Keratinocyte (primary cell): ENCODE data around the gene TRIM69.

Experiments used
- CTCF ChIP-seq, 3 experiments: IDR thresholded peaks in 1 of 3; conservative IDR thresholded peaks in 1 of 3; optimal IDR thresholded peaks in 1 of 3; 2 replicates in 2 of 3; 3 replicates in 1 of 3; pipeline versions ENCODE3 to v1.5.1; 2011; ENCODE audit warnings: low read length in 3 of 3, mild to moderate bottlenecking in 3 of 3, moderate library complexity in 2 of 3, control low read depth in 1 of 3, inconsistent platforms in 1 of 3; ENCODE audit not compliant: insufficient read depth in 2 of 3; ENCODE audit errors: extremely low read depth in 1 of 3
- EZH2 ChIP-seq: IDR thresholded peaks from one replicate; pipeline ENCODE4 v1.6.1; 2012; ENCODE audit warnings: inconsistent platforms, mild to moderate bottlenecking, low read length, moderate library complexity

GRCh38 chr15:44736181-44736765, at the start of gene TRIM69:
- TF ChIP-seq CTCF (optimal IDR thresholded peaks at IDR 0.05 in 1 of 3, IDR thresholded peaks at IDR 0.05 in 1 of 3, conservative IDR thresholded peaks at IDR 0.05 in 1 of 3; ENCODE audit: extremely low read depth in 1 of 3, insufficient read depth in 2 of 3, low read length in 3 of 3) (no peak), EZH2 (no peak)
